Endothelial cell of umbilical vein (primary cell): ENCODE data around the gene MATCAP1.

Experiments used
- POLR2A ChIP-seq: IDR thresholded peaks from 2 replicates; pipeline ENCODE4 v1.6.1; 2012; ENCODE audit warnings: low read depth, mild to moderate bottlenecking, control low read depth, low read length
- POLR2AphosphoS5 ChIP-seq: IDR thresholded peaks from 2 replicates; pipeline ENCODE4 v1.6.1; 2012; ENCODE audit warnings: low read depth, mild to moderate bottlenecking, control low read depth, low read length, moderate library complexity; ENCODE audit not compliant: insufficient read depth
- TF ChIP-seq, protein P1 (sequence below), 2 donors: IDR thresholded peaks; 1 replicate in 1 of 2; 2 replicates in 1 of 2; pipeline ENCODE4 v1.5.1; 2011; ENCODE audit warnings: low read length in 2 of 2, mild to moderate bottlenecking in 2 of 2, moderate library complexity in 2 of 2, control low read depth in 1 of 2, inconsistent platforms in 1 of 2, low read depth in 1 of 2; ENCODE audit not compliant: insufficient read depth in 1 of 2; ENCODE audit errors: extremely low read depth in 1 of 2

DNA sequence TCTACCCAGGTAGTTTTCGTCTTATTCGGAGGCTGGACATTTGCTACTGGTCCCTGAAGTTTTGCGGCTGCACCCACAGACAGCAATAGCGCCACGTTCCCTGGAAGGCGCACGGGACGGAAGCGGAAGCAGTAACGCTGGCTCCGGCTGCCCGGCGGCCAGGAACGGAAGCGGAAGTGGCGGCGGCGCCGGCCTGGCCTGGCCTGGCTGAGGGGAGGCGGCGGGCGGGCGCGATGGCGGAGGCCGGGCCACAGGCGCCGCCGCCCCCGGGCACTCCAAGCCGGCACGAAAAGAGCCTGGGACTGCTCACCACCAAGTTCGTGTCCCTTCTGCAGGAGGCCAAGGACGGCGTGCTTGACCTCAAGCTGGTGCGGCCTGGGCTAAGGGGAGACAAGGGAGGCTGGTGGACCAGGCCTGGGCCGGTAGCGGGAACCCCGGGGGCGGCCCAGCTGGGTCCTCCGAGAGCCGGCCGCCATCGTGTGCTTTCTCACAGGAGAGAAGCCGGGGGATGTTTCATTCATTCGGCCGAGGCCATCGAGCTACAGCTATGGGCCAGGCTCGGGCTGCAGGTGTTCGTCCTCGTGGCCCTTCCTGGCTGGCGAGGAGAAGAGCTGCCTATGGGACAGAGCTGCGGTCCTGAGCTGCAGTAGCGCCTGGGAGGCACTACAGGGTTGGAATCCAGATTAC, 8.4 kb upstream of the MATCAP1 start, which contains the start of gene E2F4:
- peak; percentile 93 for TF ChIP-seq POLR2AphosphoS5
- TF ChIP-seq, protein P1, sequence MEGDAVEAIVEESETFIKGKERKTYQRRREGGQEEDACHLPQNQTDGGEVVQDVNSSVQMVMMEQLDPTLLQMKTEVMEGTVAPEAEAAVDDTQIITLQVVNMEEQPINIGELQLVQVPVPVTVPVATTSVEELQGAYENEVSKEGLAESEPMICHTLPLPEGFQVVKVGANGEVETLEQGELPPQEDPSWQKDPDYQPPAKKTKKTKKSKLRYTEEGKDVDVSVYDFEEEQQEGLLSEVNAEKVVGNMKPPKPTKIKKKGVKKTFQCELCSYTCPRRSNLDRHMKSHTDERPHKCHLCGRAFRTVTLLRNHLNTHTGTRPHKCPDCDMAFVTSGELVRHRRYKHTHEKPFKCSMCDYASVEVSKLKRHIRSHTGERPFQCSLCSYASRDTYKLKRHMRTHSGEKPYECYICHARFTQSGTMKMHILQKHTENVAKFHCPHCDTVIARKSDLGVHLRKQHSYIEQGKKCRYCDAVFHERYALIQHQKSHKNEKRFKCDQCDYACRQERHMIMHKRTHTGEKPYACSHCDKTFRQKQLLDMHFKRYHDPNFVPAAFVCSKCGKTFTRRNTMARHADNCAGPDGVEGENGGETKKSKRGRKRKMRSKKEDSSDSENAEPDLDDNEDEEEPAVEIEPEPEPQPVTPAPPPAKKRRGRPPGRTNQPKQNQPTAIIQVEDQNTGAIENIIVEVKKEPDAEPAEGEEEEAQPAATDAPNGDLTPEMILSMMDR (IDR thresholded peaks at IDR 0.05; ENCODE audit: extremely low read depth in 1 of 2, insufficient read depth in 1 of 2, low read depth in 1 of 2, low read length in 2 of 2): no peak
- peak; percentile 93 for TF ChIP-seq POLR2A
